SIG-M5 treated with dmso at 0.1 percent for 504 hours (cell line): ENCODE data around the gene CD81.

Experiments used
- DNase-seq: peaks from one replicate; lab custom pipeline; 2025; ENCODE audit not compliant: unreplicated experiment; lab: John Stamatoyannopoulos, UW

CD81 gene

DNA sequence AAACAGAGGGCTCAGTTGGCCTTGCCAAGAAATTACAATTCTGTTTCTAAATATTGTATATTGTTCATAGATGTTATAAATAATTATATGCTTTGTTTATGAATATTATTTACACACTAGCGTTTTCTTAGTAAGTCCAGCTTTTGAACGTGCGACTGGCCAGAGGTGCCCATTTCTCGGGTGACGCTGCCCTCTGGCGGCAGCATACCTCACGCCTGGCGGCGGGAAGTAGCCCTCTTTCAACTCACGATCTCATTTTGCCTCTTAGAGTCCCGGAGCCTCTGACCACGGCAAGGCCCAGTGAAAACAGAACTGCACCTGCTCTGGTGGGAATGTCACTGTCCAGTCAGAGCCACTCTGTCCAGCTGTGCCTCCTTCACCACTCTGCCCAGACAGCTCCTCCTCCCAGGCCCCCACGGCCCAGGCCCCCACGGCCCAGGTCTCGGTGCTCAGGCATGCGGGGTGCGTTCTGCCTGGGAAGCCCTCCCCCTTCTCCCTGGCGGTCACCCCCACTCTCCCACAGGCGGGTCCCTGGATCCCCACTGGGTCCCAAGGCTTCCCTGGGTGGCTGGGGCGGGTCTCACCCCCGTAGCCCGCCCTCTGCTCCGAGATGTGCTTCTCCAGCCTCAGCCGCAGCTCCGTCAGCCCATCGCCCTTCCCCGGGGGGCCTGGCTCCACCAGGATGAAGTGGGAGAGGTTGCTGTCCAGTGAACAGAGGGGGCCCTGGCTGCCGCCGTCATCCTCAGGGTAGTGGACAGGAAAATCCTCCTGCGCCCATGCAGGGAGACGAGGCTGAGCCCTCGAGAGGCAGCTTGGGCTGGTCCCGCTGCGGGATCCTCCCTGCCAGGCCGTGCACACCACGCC is 42.8 kb downstream of the CD81 start:
- DNase-seq, result peak; percentile 44

DNA sequence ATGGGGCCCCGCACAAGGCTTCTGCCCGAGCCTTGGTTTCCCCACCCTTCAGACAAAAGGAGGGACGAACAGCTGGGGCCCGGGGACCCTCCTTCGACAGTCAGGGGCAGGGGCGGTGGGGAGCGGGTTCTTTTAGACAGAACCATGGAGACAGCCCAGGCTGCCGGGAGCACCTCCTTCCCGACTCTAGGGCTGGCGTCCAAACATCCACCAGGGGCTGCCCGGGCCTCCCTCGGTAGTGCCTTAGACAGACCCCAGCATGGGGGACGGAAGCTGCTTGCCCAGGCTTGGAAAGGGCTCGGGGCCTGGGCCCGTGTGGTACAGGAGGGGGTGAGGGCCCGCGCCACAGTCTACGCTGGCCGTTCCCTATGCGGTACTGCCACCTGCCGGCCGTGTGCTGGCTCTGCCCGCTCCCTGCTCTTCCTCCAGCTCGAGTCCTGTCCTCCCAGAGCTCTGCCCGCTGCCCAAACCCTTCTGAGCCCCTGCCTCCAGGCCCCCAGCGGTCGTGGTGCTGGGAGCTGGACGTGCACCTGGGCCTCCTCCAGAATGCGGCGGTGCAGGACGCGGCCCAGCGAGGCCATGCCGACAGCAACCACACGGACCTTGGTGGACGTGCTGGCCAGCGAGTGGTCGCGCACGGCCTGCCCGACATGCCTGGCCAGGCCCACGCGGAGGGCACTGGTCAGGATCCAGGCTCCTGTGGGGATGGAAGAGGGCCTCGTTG is 43.6 kb downstream of the CD81 start:
- DNase-seq, result peak; percentile 55

DNA sequence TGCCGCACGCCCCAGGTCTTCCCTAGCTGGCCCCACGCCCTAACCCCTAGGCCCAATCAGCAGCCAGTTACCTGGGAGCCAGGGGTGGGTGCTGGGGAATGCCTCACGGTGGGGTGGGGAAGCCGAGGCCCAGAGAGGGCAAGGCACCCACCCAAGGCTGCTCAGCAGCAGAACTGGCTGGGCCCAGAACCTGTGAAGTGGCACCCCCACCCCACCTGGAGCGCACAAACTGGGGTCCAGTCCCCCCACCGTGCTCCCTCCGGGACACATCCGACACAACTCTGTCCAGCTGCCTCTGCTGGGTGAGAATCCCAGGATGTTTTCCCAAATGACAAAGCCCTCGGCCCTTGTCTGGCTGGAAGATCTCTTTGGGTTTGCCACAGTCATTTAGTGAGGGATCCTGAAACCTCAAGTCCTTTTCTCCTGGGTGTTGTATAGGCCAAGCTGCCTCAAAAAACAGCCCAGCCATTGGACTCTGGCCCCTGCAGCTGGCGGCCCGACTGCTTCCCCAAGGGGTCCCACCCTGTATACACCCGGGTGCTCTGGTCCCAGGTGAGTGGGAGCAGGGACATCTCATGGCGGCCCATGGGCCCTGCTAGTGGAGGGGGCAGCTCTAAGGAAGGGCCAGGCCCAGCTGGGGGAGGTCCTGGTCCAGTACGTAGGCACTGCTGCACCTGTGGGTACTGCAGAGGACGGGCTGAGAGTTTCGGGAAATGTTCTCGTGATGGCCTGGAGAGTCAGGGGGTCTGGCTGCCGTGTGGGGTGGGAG is 44.3 kb downstream of the CD81 start:
- no peak for DNase-seq

DNA sequence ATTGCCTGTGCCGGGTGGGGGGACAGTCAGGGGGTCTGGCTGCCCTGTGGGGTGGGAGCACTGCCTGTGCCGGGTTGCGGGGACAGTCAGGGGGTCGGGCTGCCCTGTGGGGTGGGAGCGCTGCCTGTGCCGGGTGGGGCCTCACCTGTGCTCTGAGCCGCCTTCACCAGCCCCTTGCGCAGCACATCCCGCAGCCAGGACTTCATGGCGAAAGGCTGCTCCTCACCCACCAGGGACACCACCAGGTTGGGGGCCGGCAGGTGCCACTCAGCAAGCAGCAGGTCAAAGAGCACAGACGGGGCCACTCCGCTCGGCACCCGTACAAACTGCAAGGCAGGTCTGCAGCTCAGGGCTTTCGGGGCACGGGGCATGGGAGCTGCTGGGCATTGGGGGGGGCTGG is 44.9 kb downstream of the CD81 start:
- DNase-seq, result no peak

DNA sequence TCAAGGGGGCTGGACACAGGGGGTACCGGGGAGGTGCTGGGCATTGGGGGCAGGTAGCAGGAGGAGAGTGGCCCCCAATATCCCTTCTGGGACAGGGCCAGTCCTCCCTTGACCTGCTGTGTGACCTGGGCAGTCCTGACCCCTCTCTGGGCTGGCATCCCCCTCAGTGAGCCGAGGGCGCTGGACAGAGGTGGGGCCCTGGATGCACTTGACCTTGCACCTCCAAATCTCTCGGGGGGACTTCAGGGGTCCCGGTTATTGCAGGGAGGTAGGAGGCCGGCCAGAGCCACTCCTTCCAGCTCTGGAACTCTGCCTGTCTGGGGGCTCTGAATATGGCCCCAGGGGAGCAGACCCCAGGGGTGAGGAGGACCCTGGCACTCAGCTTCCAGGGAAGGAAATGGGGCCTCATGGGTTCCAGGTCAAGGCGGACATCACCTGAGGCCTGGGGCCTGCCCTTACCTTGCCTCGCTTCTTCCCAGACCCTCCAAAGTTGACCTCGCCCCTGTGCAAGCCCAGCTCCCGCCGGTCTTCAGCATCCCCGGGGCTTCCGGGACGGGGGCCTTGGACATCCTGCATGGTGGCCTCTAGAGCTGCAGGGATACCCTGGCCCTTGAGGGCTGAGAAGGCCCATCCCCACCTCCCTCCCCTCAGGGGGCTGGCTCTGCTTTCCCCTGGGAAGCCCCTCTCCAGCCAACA is 45.5 kb downstream of the CD81 start:
- DNase-seq, result no peak

DNA sequence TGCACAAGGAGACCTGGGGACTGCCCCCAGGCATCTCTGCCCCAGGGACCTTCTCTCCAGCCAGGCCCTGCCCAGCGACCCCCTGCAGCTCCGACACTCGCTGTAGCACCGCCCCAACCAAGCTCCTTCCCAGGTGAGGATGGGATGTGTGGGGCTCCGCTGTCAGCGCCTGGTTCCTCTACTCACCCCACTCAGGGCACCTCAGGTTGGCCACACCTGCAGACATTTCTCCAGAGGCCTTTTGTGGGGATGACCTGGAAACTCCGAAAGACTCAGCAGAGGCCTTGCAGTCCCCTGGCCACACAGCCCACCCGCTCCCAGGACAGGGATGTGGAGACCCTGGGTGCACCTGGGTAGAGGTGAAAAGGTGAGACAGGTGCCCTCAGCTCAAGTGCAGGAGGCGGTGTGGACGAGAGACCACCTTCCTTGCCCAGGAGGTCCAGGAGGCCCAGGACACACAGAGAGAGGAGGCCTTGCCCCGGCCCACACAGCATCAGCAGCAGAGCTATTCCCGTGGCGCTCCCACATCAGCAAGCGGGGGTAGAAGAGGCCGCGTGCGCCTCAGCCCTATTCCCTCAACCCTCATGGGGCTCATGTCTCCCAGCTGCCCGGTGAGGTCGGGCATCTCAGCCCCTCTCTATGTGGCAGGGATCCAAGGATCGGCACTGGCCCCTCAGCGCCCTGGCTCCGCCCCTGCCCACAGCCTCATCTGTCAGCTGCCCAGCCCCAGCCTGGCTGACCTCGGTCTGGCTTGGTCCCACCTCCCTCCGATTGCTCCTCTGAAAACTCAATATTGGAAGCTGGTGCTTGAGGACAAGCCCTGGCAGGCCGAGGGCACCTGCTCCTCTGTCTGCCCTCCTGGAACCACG is 46.3 kb downstream of the CD81 start:
- DNase-seq, result no peak

DNA sequence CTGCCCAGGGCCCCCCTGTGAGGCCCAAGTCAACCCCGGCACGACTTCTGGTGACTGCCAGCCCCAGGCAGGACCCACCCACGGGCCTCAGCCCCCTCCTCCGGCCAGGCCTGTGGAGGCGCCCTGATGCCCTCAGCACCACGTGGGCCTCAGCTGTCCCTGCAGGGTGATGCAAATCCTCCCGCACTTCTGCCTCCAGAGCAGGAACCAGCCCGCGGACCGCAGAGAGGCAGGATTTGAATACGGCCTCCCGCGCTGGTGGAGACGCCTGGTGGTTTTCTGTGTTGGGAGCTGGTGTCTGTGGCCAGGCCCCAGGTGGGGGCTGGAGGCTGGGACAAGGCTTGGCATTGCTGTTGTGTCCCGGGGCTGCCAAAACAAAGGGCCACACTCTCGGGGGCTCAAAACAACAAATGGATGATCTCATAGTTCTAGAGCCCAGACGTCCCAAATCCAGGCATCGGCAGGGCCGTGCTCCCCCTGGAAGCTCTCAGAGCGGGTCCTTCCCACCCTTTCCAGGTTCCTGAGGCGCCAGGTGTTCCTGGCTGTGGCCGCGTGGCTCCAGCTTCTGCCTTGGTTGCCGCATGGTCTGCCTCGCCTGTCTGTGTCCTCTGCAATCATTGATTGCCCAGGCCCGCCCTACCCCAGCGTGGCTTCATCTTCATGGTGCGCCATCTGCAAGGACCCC is 47.8 kb downstream of the CD81 start:
- no peak for DNase-seq

DNA sequence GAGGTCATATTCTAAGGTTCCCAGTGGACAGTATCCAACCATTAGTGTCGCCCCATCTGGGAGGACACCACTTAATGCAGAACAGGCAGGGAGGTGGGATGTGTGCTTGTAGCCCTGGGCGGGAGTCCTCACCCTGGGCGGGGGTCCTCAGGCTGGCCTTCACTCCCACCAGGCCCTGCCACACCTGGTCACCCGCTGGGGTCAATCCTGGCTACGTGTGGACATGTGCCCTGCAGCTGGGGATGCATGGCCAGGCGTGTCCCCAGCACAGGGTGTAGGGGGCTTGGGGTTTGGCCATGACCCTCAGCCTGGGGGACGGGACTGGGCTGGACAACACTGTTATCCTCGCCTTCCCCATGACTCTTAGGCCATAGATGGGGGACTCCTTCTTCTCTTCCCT is 48.4 kb downstream of the CD81 start:
- no peak for DNase-seq

DNA sequence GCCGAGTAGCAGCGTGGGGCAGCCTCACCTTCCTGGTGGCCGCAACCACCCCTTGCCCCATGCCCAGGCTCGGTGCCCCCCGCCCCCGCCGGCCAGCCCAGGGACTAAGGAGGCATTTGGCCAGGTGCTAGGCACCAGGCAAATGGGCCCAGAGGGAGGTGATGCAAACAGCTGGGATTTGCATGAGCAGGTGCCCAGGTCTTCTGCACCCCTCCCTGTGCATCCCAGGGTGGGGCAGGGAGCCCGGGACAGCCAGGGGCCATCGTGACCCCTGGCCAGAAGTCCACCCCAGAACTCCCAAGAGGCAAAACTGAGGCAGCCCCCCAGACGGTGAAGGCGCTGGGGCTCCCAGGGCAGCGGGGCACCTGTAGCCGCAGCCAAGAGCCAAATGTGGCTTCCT is 49.1 kb downstream of the CD81 start:
- DNase-seq, result no peak

DNA sequence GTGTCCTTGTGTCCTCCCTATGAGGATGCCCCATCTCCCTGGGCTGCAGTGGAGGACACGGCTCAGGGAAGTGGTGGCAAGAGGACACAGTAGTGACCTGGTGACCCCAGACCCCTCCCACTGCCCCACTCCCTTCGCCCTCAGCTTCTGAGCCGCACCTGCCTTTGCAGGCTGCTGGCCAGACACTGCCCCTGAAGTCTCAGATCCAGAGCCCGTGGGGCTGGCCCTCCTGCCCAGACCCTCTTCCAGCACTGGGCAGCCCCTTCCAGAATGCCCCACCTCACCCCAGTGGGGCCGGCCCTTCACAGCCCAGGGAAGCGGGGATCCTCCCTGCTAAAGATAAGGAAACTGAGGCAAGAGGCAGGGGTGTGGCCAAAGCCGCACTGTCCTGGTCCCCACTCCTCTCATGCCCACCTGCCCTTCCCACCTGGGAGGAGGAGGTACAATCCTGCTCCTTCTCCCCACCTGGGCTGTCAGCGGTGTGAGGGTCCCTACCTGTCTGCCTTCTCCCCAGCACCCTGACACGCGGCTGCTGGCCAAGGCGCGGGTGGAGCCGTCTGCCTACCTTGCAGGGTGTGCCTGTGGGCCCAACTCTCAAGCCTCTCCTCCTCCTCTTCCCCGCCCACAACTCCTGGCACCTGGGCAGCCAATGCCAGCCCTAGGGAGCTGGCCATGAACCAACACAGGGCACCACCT is 49.9 kb downstream of the CD81 start:
- DNase-seq, result no peak

DNA sequence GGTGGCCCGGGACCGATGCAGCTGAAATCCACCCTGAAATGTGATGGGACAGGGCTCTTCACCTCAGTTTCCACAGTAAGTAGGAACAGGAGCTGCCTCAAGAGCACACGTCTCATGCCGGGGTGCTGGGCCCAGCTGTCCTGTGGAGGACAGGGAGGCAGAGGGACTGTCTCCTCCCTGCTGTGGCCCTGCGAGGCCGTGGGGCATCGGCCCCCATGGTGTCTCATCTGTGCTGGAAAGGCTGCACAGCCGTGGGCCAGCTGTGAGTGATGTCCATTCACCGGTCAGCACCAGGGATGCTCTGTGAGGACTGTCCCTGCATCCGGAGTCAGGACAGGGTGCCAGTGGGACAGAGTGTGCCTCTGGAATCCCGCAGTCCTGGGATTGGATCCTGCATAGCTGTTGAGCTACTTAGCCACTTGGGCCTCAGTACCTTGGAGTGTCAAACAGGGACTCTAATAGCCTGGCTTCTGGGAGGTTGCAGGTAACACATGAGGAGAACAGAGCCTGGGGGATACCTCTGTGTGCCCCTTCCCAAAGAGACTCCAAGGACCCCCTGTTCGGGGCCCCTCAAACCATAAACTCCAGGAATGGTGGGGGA is 50.7 kb downstream of the CD81 start:
- DNase-seq, result no peak

DNA sequence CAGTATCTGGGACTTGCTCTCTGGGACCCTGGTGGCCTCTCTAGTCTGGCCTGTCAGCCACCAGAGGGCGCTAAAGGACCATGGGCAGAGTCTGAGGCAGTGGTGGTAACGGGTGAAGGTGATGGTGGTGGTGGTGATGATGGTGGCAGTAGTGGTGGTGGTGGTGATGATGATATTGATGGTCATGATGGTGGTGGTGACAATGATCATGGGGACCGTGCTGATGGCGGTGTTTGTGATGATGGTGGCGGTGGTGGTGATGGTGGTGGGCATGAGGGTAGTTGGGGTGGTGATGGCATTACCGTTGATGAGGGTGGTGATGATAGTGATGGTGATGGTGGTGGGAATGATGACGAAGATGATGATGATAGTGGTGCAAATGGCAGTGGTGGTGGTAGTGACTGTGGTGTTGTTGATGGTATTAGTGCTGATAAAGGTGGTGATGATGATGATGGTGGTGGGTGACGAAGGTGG is 51.2 kb downstream of the CD81 start:
- DNase-seq, result peak; percentile 54

DNA sequence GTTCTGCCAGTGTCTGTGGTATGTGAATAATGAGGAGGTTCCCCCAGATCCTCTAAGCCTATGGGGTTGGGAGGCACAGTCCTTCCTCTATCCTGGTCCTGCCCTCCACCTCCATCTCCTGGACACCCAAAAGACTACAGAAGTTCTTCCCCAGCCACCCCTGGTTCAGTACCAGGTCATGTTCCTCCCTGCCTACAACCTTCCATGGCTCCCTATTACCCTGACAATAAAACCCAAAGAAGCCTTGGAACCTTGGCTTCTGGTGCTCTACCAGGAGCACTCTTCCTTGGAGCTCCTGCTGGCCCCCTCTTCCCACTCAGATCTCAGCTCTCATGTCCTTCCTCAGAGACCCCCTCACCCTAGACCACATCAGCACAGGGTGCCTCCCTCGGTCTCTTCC is 54.3 kb downstream of the CD81 start:
- no peak for DNase-seq

DNA sequence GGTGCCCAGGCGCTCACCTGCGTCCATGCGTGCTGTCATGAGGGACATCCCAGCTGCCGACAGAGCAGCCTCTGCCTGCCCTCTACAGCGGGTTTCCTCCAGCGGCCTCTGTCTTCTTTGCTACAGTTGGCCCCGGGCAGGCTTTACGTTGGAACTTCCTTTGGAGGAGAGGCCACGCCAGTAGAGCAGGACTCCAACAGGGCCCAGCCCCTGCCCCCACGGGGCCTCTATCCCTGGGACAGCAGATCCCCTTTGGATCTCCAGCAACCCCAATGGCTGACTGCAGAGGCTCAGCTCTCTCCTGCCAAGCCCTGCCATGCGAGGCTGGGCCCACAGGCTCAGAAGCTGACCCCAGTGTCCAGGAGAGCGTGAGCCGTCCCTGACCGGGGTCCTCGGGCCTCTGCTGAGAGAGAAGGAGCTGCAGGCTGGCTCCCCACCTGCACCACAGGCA is 55.1 kb downstream of the CD81 start:
- no peak for DNase-seq

DNA sequence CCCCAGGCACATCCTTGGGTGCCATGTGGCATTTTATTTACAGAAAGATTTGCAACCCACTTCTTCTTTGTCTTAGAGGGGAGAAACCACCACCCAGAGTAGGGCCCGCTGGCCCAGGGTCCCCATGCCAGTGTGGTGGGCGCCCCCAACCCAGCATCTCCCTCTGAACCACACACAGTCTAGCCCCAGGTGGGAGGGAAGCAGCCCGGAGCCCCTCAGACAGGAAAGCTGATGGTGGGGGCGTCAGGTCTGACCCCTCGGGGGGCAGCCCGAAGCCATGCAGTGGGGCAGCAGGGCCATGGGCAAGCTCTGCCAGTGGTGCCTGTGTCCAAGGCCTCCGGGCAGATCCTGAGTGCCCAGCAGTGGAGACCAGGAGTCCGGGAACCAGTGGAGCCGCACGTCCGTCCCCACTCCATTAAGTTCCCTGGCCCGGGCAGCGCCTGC is 55.5 kb downstream of the CD81 start:
- DNase-seq, result no peak

DNA sequence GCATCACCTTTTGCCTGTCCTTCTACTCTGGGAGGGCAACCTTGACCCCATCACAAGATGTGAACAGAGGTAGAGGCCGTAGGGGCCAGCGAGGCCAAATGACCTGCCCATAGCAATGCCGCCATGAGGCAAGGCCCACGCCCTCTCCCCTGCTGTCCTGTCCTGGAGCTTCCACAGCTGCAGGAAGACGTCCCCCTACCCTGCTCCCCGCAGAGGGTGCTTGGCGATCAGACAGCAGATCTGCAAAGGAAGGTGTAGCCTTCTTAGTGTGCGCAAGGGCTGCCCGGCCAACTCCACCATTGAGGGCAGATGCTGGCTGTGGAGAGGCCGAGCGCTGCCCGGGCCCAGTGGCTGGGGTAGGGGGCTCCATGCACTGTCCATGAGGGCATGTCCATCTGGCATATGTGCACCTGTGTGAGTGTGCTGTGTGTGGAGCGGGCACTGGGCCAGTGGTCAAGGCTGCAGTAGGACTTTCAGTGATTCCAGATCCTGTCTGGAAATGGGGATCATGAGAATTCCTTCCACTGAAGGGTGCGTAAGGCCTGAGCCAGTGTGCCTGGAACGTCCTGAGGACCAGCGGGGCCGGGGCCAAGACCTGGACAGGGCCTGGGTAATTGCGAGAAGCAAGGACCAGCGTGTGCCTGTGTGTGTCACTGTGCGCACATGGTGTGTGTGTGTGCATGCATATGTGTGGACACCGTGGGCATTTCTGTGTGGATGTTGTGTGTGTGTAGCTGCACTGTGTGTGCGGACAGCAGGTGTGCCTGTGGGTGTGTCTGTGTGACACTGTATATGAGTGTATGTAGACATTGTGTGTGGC is 56.2 kb downstream of the CD81 start:
- DNase-seq, result no peak

DNA sequence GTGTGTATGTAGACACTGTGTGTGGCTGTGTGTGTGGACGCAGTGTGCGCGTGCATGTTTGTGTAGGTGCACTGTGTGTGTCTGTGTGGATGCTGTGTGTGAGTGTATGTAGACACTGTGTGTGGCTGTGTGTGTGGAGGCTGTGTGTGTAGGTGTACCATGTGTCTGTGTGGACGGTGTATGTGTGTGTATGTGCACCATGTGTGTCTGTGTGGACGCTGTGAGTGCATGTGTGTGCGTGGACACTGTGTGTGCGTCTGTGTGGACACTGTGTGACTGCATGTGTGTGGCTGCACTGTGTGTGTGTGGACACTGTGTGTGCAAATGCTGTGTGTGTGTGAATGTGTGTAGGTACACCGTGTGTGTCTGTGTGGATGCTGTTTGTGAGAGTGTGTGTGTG is 56.9 kb downstream of the CD81 start:
- no peak for DNase-seq
